Middle frontal gyrus (tissue), 1 donor: ENCODE data around the gene SKI.

Source experiments
- DNase-seq: peaks from one replicate; pipeline ENCODE4 v3.0.0-alpha.2; 2015; ENCODE audit warnings: low spot score; ENCODE audit errors: extremely low spot score

The SKI gene

DNA sequence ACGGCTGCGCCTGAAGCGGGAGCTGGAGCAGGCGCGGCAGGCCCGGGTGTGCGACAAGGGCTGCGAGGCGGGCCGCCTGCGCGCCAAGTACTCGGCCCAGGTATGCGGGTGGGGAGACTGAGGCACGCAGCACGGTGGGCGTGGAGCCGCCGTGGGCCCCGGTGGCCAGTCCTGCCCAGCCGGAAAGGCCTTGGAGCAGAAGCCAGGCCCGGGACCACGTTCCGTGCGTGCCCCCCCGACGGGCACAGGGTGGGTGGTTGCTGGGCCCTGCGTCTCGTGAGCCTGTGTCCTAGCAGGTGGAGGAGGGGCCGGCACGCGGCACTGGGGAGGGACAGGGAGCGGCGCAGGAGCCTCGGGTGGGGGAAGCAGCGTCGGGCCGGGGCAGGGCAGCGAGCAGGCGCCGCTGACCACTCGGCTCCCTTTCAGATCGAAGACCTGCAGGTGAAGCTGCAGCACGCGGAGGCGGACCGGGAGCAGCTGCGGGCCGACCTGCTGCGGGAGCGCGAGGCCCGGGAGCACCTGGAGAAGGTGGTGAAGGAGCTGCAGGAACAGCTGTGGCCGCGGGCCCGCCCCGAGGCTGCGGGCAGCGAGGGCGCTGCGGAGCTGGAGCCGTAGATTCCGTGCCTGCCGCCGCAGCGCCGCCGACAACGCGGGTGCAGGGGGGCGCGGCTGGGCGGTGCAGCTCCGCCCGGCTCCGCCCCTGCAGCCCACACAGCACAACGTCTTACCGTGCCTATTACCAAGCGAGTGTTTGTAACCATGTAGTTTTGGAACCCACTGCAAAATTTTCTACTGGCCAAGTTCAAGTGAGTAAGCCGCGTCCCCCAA is 78.2 kb downstream of the SKI start:
- no peak for DNase-seq

DNA sequence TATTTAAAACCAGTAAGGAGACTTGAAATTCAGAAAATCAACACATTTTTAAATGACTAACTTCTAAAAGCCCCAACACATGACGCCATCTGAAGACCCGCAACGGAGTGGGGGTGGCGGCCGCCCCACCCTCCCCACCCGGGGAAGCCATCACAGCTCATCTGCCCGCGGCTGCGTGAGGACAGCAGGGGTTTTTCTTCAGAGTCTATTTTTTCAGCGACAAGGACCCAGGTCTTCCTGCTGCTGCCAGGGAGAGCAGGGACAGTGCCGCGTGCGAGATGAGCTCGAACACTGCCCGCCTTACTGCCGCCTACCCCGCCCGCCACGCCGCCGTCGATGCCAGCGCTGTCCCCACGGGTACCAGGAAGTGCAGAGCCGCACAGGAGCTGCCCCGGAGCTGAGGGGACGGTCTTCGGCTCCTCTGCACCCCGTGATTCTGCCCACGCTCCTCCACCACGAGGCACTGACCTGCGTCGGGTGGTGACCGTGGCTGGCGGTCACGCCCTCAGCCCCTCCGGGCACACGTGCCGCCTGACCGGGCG is 79.0 kb downstream of the SKI start:
- no peak for DNase-seq

DNA sequence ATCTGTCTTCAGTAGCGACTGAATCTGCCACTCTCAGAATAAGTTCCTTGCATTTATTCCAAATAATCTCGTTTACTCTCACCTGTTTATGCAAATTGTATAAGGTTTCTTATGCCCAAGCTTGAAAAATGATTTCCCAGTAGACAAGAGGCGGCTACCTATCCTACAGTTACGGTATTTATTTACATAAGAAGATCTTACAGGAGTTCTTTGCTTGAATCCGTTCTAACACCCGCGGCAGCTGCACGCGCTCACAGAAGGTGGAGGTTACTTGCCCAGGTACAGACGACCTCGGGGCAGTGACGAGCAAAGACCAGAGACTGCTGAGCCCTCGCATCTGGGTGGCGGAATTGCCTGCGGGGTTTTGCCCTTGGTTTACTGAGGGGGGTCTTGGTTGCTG is 79.9 kb downstream of the SKI start:
- no peak for DNase-seq

DNA sequence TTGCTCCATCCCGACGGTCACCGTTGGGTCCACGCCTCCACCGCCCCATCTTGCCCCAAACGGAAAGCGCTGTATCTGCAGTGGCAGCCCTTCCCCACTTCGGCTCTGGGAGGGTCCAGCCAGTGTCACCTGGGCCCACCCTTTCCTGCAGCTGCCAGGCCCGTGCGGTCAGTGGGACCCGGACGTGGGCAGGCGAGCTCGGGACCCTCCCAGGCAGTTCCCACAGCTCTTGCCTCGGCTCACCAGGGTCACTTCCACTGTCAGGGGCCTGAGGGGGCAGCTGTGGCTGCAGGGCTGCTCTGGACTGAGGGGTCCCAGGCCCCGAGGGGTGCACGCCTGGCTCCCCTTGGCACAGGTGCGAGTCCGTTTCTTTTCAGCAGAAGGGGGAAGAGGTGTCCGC is 80.7 kb downstream of the SKI start:
- DNase-seq, result no peak

DNA sequence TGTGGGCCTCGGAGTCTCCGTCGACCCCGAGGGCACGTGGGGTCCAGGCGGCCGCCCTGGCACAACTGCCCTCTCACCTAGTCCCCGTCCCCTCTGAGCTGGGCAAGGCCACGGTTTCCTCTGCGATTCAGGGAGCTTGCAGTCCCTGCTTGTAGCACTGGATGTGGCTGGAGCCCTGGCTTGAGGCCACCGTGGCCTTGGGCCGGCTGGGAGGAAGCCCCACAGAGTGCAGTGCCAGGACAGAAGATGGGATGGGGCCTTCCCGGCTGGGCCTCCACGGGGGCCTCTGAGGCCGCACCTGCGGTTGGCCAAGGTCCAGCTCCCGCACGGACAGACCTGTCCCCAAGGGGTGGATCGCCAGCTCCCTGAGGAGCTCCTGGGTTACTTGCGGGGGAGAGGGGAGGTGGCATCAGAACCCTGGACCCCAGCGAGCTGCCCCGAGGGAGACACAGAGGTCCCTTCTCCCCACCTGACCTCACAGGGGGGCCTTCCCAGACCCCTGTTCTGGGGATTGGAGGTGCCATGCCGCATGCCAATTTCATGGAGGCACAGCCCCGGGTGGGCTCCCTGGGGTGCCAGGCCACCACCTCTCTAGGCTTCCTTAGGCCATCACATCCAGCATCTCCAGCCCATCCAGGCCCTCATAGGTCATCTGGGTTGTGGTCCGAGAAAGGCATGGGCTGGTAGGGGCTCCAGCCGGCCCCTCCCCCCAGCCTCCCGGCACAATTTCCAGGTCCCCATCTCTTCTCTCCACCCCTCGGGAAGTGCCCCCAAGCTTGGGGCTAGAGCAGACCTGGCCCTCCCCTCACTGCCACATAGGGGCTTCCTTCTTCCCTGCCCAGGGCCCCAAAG is 82.4 kb downstream of the SKI start:
- DNase-seq, result no peak

DNA sequence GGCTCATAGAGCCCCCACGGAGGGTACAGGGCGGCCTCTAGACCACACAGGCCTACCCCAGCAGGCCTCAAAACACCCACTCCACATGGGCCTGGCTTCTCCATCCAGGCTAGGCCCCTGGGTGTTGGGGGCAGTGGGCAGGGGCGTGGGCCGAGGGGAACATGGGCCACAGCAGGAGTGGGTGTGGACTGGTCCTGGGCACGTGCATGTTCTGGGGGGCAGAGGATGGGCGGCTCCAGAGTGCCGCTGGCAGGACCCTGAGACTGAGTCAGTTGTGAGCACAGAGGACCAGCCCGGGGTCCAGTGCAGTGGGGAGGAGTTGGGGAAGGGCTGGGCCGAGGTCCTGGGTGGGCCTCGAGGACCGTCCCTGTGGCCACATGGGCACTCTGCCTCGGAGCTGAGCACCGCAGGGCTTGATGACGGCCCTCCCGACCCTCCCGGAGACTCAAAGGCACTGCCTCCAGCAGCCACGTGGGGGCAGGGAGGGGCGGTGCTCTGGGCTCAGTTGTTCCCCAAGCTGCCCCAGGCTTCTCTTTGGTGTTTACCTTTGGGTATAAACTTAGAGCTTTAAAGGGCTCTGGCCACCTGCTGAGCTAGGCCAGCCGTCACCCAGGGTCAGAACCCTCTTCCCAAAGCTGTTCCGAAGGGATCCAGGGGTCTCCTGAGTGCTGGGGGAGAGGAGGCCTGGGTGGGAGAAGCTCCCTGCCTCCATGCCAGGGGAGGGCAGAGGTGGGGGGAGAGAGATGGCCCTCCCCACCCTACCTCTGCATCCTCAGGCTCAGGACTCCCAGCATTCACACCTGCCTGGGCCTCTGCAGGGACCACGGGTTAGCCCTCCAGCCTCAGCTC is 83.3 kb downstream of the SKI start:
- DNase-seq, result no peak

DNA sequence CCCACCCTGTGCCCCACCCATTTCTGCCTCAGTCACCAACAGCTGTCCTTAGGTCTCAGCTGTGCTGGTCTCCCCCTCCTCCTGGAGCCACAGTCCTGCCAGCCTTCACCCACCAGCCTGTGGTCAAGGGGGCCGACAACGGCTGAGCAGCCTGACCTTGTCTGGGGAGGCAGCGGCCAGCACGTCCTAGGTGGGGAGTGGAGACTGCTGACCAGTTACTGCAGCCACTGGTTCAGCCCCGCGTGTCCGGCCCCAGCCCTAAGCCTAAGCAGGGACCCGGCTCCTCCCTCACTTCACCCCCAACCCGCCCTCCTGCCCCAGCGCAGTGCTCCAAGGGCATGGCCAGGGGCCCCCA is 84.0 kb downstream of the SKI start:
- DNase-seq, result no peak

DNA sequence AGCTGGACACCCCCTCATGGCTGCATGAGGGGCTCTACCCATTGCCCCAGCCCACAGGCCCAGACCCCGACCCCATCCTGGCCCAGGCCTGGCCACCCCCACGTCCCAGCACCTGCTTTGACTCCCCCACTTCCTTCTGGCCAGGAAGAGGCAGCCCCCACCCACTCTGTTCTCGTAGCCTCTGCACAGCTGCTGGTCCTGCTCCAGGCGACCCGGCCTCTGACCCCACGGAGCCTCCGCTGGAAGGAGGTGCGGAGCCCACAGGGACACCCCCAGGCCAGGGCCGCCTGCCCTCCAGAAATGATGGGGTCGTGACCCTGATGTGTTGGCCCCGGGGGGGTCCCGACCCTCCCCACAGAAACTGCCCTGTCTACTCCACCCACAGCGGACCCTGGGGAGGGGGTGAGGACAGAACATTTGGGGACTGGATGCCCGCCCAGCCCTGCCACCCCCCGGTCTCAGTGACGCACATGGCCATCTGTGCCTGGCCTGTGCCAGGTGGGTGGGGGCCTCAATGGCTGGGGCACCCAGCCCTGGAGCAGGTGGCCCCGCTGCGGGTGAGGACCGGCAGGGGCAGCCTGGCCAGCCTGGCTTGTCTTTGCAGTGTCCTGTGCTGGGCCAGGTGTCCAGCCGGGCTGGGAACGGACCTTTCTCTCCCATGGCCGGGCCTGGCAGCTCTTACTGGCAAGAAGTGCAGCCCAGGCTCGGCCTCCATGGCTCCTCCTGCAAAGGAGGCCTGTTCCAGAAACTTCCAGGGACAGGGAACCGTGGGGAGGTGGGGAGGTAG is 84.6 kb downstream of the SKI start:
- no peak for DNase-seq

DNA sequence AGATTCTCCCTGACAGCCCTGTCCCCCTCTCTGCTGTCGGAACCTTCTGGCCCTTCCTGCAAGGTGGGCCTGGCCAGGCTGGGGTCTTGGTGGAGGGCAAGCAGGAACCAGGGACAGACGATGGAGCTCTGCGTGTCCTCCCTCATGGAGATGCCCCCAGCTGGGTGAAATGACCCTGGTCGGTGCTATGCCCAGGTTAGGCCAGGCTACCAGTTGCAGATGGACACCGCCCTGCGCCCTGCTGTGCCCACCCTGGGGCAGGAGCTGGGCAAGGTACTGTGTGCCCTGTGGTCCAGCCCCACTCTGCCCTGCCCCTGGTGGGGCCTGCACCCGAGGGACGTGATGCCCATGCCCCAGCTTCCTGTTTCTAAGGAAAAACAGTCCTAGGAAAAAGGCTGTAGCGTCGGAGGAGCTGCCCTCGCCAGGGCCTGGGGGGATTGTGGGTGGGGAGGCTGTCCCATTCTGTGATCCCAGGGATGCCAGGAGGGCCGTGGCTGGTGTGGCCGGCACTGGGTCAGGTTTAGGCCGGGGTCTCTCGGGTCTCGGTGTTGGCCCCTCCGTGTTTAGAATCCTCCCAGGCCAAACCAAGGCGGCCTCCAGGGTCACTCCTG is 85.6 kb downstream of the SKI start:
- no peak for DNase-seq

DNA sequence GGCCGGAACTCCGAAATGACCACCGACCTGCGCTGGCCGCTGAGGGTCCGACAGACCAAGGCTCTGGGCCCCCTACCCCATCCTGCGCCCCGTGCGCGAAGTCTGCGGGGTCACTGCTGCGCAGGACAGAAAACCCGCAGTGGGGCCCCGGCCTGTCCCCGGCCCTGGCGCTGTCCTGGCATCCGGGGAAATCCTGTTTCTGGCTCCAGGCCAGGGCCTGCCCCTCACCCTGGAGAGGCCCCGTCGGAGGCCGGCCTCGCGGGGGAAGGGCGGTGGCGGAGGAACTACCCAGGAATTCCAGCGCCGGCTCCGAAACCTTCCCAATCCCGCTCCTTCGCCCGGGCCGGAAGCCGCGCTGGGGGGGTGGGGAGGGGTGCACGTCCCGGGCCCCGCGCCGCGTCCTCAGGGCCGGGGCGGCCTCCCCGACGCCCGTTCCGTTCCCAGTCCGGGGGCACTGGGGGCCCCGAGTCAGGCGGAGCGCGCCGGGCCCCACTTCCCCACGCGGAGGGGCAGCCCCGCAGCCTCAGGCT is 86.2 kb downstream of the SKI start:
- DNase-seq, result no peak

DNA sequence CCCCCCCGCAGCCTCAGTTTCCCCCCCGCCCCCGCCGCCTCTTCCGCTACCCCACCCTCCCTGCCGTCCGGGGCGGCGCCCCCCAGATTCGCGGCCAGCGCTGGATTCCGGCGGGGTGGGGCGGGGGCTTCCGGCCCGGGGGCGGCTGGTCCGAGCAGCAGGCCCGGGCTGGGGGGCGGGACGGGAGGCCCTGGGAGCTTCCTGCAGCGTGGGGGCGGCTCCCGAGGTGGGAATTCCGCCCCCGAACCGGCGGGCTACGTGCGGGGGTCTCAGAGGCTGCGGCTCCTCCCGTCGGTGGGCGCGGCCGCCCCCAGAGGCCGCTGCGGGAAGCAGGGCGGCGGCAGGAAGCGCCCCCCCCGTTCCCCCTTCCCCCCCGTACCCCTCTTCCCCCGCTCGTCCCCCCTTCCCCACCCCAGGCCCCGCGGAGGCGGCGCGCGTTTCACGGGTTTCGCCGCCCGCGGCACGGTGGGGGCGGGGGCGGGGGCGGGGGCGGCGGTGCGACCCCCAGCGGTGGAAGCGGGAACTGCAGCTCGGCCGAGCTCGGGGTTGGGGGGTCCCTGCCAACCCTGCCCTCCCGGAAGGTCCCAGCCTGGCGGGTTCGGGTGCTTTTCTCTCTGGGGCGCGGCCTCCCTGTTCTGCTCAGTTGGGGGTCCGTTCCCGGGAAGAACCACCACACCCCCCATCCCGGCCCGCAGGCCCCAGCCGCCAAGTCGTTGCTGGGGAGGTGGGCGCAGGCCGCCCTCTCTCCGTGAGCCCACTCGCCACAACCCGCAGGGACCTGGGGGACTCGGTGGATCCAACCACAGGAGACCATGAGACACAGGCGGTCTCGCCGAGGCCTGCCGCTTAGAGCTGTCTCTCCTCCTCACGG is 86.9 kb downstream of the SKI start:
- no peak for DNase-seq

DNA sequence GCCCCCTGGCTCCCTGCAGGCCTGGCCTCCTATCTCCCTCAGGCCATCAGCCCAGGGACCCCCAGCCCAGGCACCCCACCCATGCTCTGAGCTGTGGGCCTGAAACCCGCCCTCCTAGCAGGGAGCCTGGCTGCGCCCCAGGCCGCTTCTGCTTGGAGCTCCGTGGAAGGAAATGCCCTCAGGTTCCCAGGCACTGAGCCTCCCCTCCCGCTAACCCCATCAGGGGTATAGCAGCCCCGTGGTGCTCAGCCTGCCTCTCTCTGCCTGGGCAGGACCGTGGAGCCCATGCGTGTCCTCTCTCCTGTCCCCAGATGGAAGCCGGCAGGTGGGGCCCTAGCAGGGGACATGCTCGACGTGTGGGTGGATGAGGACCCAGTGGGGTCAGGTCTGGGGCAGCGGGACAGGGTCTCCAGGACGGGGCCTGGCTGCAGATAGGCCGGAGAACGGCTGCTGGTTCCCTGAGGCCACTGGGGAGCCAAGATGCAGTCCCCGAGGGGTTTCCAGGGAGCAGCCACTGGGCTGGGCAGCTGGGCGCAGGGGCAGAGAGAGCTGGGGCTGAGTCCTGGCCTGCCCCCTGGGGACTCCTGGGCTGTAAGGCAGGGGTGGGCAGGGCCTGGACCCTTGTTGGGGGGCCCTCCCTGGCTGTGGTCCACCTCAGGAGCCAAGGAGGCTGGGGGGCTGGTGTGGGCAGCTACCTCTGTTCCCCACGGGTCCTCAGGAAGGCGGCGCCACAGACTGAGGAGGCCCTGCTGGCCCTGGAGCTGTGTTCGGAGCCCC is 87.7 kb downstream of the SKI start:
- DNase-seq, result no peak

DNA sequence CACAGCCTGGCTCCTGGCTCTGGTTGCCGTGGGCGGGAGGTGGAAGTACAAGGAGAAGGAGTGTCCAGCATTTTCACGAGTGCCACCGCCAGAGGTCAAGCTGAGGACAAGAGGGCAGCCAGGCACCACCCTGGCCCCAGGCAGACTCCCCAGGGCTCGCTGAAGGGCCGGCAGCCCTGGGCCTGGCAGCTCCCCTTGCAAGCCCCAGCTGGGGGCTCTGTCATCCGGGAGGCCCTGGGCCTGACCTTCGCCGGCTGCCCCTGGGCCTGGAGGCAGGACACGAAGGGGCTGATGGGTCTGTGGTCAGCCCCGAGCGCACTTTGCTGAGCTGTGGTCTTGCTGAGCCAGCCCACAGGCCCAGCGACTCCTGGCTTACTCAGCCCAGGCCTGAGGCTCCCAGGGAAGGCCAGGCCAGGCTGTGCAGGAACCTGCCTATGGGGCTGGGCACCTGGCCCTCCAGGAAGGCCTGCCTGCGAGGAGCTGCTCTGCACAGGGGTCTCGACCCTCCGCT is 88.4 kb downstream of the SKI start:
- DNase-seq, result no peak

DNA sequence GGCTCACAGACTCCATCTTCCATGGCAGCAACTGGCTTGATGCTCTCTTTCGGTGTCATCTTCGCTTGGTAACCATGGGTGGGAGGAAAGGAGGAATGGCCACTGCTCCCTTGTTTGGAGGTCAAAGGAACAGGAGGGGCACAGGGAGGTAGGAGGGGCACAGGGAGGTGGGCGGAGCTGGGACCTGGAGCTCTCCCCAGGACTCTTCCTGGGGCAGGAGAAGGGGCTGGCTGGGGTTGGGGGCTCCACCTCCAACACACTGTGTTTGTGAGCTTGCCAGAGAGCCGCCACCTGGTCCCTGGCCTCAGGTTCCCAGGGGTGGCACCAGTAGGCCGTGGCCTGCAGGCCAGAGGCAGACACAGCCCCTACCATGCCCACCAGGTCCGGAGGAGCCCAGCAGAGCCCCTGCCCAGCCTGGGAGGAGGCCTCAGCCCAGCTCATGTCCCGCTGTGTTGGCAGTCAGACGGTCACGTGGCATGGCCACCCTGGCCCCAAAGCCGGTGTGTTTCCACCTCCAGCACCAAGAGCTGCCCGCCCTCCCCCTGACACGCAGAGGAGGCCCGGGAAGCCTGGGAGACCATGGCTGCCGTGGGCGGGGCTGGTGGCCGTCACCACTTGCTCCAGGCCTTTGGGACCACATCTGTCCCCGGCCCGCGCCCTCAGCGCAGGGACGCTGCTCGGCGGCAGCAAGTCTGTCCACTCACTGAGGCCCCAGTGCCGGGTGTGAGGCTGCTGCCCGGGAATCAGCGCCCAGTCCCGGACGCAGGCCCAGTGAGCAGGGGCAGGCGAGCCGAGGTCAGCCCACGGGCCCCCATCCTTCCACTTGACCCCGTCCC is 89.3 kb downstream of the SKI start:
- DNase-seq, result no peak

DNA sequence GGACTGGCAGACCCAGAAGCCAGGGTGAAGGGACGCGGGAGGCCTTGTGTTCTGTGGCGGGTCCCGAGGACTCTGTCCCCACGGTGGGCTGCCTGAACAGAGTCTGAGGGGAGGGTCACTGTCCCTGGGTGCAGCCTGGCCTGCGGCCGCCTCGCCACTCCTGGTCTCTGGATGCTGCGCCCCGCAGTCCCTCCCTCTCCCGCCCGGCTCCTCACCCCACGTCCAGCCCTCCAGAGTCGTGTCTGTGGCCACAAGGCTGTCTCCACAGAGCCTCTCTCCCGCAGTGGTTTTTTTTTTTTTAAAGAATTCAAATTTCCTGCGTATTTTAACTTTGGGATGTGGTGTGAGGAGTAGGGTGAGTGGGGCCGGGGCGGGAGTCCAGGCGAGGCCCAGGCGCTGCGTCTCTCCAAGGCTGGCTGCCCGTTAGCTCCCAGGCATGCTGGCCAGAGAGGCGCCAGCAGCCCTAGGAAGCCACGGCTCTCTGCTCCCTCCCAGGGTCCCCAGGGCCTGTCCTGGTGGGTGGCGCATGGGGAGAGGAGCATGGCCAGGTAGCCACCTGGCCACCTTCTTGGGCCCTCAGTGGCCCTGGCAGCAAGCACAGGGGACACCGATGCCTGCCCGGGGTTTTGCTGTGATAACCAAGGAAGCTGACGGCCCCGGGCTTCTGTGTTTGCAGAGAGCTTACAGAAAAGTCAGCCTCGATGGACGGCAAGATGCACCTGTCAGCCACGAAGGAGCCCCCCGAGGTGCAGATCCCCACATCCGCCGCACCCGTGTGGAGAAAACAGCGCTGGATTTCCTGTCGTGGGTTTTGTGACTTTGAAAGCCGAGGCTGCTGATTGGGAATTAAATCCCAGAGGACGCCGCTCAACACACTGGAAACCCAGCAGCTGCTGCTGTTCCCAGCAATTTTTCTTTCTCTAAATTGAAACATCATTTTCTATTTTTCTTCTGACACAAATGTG is 90.5 kb downstream of the SKI start:
- DNase-seq, result no peak

DNA sequence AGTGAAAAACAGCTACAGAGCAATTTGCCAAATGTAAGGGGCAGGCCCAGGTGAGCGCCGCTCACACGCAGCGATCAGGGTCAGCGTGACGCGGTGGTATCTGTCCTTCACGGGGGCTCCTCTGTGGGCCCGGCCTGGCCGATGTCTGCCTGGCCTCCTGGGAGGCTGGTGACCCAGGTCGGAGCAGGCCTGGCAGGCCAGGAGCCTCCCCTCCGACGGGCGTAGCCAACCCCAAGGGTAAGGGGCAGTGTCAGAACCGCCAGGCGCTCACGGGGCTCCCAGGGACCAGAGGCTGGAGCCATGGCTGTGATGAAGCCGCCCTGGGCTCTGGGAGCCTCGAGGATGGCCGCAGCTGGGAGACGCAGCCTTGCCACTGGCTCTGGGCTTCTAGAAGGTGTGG is 91.2 kb downstream of the SKI start:
- DNase-seq, result no peak
